Measurements from ENCODE around the gene DIAPH3. TPM values are rescaled to one million over a fixed set of nuclear protein-coding genes. Genes with fewer than 3 reads are reported as not detected.

DIAPH3 gene
- total RNA-seq, 5 donors from 2014 or later (not counting 1 experiment from before 2014, with no cell fraction given), result 0.14 to 0.45 (median 0.30) TPM

- CTCF ChIA-PET, result no interaction called here
- ATAC-seq (replicated peaks in 1 of 4) (no peak), DNase-seq (no peak)
- H3K36me3 ChIP-seq (ENCODE audit: control insufficient read depth in 2 of 2, extremely low read depth in 1 of 2, insufficient read depth in 1 of 2, low read length in 1 of 2), result no peaks in the 10 kb centered on the region
- POLR2A ChIA-PET, result no interaction called here
- no peak overlapping the region for H3K27ac Mint-ChIP-seq
- no peaks in the 10 kb centered on the region for H3K27me3 Mint-ChIP-seq
- no peaks in the 10 kb centered on the region for H3K4me1 Mint-ChIP-seq
- no peaks in the 10 kb centered on the region for H3K4me1 ChIP-seq (ENCODE audit: control insufficient read depth in 1 of 2, extremely low read depth in 1 of 2, insufficient read depth in 2 of 2, low read length in 2 of 2)
- H3K9me3 ChIP-seq, result no peaks in the 10 kb centered on the region
- no CpG with 5 or more reads among the region's 2 CpGs for WGBS (ENCODE audit: insufficient coverage)
- no peaks in the 10 kb centered on the region for H3K9me3 Mint-ChIP-seq
- H3K27ac ChIP-seq (ENCODE audit: low read length), result no peak overlapping the region
- H3K4me3 Mint-ChIP-seq, result no peak overlapping the region
- no peak overlapping the region for H3K4me3 ChIP-seq (ENCODE audit: control insufficient read depth in 1 of 2, extremely low read depth in 1 of 2, low read length in 1 of 2)
- no peaks in the 10 kb centered on the region for H3K27me3 ChIP-seq (replicated peaks in 1 of 2; ENCODE audit: control insufficient read depth in 2 of 2, extremely low read depth in 1 of 2, insufficient read depth in 2 of 2, low read length in 1 of 2)
- no peaks in the 10 kb centered on the region for H3K36me3 Mint-ChIP-seq
Measured at GRCh38 chr13:59700281-59700680, 463.4 kb downstream of the DIAPH3 start.

GRCh38 chr13:59696271-59696670 is 467.5 kb downstream of the DIAPH3 start:
- H3K36me3 ChIP-seq (ENCODE audit: control insufficient read depth in 2 of 2, extremely low read depth in 1 of 2, insufficient read depth in 1 of 2, low read length in 1 of 2), result no peaks in the 10 kb centered on the region
- no peak overlapping the region for H3K27ac Mint-ChIP-seq
- POLR2A ChIA-PET, result no interaction called here
- ATAC-seq (replicated peaks in 1 of 4) (no peak), DNase-seq (no peak)
- no peaks in the 10 kb centered on the region for H3K27me3 ChIP-seq (replicated peaks in 1 of 2; ENCODE audit: control insufficient read depth in 2 of 2, extremely low read depth in 1 of 2, insufficient read depth in 2 of 2, low read length in 1 of 2)
- no peaks in the 10 kb centered on the region for H3K4me1 Mint-ChIP-seq
- CTCF ChIA-PET, result interaction anchor here in 1 of 2 donors (0.6 kb wide), 1 partner anchor 16 kb away, joined by 4 read pairs; no protein-coding TSS in a partner anchor
- no peak overlapping the region for H3K27ac ChIP-seq (ENCODE audit: low read length)
- H3K4me1 ChIP-seq (ENCODE audit: control insufficient read depth in 1 of 2, extremely low read depth in 1 of 2, insufficient read depth in 2 of 2, low read length in 2 of 2), result no peaks in the 10 kb centered on the region
- H3K27me3 Mint-ChIP-seq, result no peaks in the 10 kb centered on the region
- H3K9me3 Mint-ChIP-seq, result no peaks in the 10 kb centered on the region
- no peaks in the 10 kb centered on the region for H3K36me3 Mint-ChIP-seq
- no CpG with 5 or more reads among the region's 1 CpG for WGBS (ENCODE audit: insufficient coverage)
- H3K4me3 ChIP-seq (ENCODE audit: control insufficient read depth in 1 of 2, extremely low read depth in 1 of 2, low read length in 1 of 2), result no peak overlapping the region
- no peak overlapping the region for H3K4me3 Mint-ChIP-seq
- H3K9me3 ChIP-seq, result no peaks in the 10 kb centered on the region

GRCh38 chr13:59691501-59692066 is 472.1 kb downstream of the DIAPH3 start:
- Mint-ChIP-seq H3K4me3 (no peak overlapping the region), H3K36me3 (no peaks in the 10 kb centered on the region), H3K27me3 (no peaks in the 10 kb centered on the region), H3K27ac (no peak overlapping the region), H3K4me1 (no peaks in the 10 kb centered on the region), H3K9me3 (no peaks in the 10 kb centered on the region)
- Histone ChIP-seq H3K9me3 (no peaks in the 10 kb centered on the region), H3K4me1 (ENCODE audit: control insufficient read depth in 1 of 2, extremely low read depth in 1 of 2, insufficient read depth in 2 of 2, low read length in 2 of 2) (no peaks in the 10 kb centered on the region), H3K4me3 (ENCODE audit: control insufficient read depth in 1 of 2, extremely low read depth in 1 of 2, low read length in 1 of 2) (no peak overlapping the region), H3K27me3 (replicated peaks in 1 of 2; ENCODE audit: control insufficient read depth in 2 of 2, extremely low read depth in 1 of 2, insufficient read depth in 2 of 2, low read length in 1 of 2) (no peaks in the 10 kb centered on the region), H3K27ac (ENCODE audit: low read length) (no peak overlapping the region), H3K36me3 (ENCODE audit: control insufficient read depth in 2 of 2, extremely low read depth in 1 of 2, insufficient read depth in 1 of 2, low read length in 1 of 2) (no peaks in the 10 kb centered on the region)
- WGBS (ENCODE audit: insufficient coverage), result no CpG with 5 or more reads among the region's 1 CpG
- DNase-seq (no peak), ATAC-seq (replicated peaks in 1 of 4) (no peak)
- CTCF ChIA-PET, result interaction anchor here (0.6 to 1.1 kb wide), 3 partner anchors 21 to 848 kb away, joined by 3 to 5 read pairs (median 3); no protein-coding TSS in a partner anchor
- POLR2A ChIA-PET, result interaction anchor here in 1 of 2 donors (0.7 kb wide), 1 partner anchor 38 kb away, joined by 7 read pairs; no protein-coding TSS in a partner anchor

GRCh38 chr13:59690857-59691500 is 472.7 kb downstream of the DIAPH3 start:
- no peak for DNase-seq
- Mint-ChIP-seq H3K27ac (no peak overlapping the region), H3K36me3 (no peaks in the 10 kb centered on the region), H3K4me1 (no peaks in the 10 kb centered on the region), H3K27me3 (no peaks in the 10 kb centered on the region), H3K4me3 (no peak overlapping the region), H3K9me3 (no peaks in the 10 kb centered on the region)
- CTCF ChIA-PET, result no interaction called here
- no peak overlapping the region for H3K4me3 ChIP-seq (ENCODE audit: control insufficient read depth in 1 of 2, extremely low read depth in 1 of 2, low read length in 1 of 2)
- H3K27ac ChIP-seq (ENCODE audit: low read length), result no peak overlapping the region
- H3K27me3 ChIP-seq (replicated peaks in 1 of 2; ENCODE audit: control insufficient read depth in 2 of 2, extremely low read depth in 1 of 2, insufficient read depth in 2 of 2, low read length in 1 of 2), result no peaks in the 10 kb centered on the region
- H3K9me3 ChIP-seq, result no peaks in the 10 kb centered on the region
- no peak for ATAC-seq (replicated peaks in 1 of 4)
- no peaks in the 10 kb centered on the region for H3K4me1 ChIP-seq (ENCODE audit: control insufficient read depth in 1 of 2, extremely low read depth in 1 of 2, insufficient read depth in 2 of 2, low read length in 2 of 2)
- no CpG with 5 or more reads among the region's 1 CpG for WGBS (ENCODE audit: insufficient coverage)
- POLR2A ChIA-PET, result no interaction called here
- no peaks in the 10 kb centered on the region for H3K36me3 ChIP-seq (ENCODE audit: control insufficient read depth in 2 of 2, extremely low read depth in 1 of 2, insufficient read depth in 1 of 2, low read length in 1 of 2)

- CTCF ChIA-PET, result no interaction called here
- H3K27ac ChIP-seq (ENCODE audit: low read length), result no peak overlapping the region
Measured at GRCh38 chr13:59689057-59689456, 474.7 kb downstream of the DIAPH3 start.

GRCh38 chr13:59686798-59687394 is 476.8 kb downstream of the DIAPH3 start:
- Histone ChIP-seq H3K9me3 (no peaks in the 10 kb centered on the region), H3K27me3 (replicated peaks in 1 of 2; ENCODE audit: control insufficient read depth in 2 of 2, extremely low read depth in 1 of 2, insufficient read depth in 2 of 2, low read length in 1 of 2) (no peaks in the 10 kb centered on the region), H3K4me1 (ENCODE audit: control insufficient read depth in 1 of 2, extremely low read depth in 1 of 2, insufficient read depth in 2 of 2, low read length in 2 of 2) (no peaks in the 10 kb centered on the region), H3K4me3 (ENCODE audit: control insufficient read depth in 1 of 2, extremely low read depth in 1 of 2, low read length in 1 of 2) (no peak overlapping the region), H3K36me3 (ENCODE audit: control insufficient read depth in 2 of 2, extremely low read depth in 1 of 2, insufficient read depth in 1 of 2, low read length in 1 of 2) (no peaks in the 10 kb centered on the region), H3K27ac (ENCODE audit: low read length) (no peak overlapping the region)
- Mint-ChIP-seq H3K27ac (no peak overlapping the region), H3K4me1 (no peaks in the 10 kb centered on the region), H3K4me3 (no peak overlapping the region), H3K27me3 (no peaks in the 10 kb centered on the region), H3K36me3 (no peaks in the 10 kb centered on the region), H3K9me3 (no peaks in the 10 kb centered on the region)
- ChIA-PET CTCF (no interaction called here), POLR2A (no interaction called here)
- WGBS (ENCODE audit: insufficient coverage), result no CpG with 5 or more reads among the region's 2 CpGs
- no peak for DNase-seq
- ATAC-seq (replicated peaks in 1 of 4), result no peak

More at GRCh38 chr13:59689057-59689456, 474.7 kb downstream of the DIAPH3 start:
- Mint-ChIP-seq H3K27ac (no peak overlapping the region), H3K4me1 (no peaks in the 10 kb centered on the region), H3K36me3 (no peaks in the 10 kb centered on the region), H3K9me3 (no peaks in the 10 kb centered on the region), H3K27me3 (no peaks in the 10 kb centered on the region), H3K4me3 (no peak overlapping the region)
- Histone ChIP-seq H3K9me3 (no peaks in the 10 kb centered on the region), H3K36me3 (ENCODE audit: control insufficient read depth in 2 of 2, extremely low read depth in 1 of 2, insufficient read depth in 1 of 2, low read length in 1 of 2) (no peaks in the 10 kb centered on the region), H3K4me3 (ENCODE audit: control insufficient read depth in 1 of 2, extremely low read depth in 1 of 2, low read length in 1 of 2) (no peak overlapping the region), H3K27me3 (replicated peaks in 1 of 2; ENCODE audit: control insufficient read depth in 2 of 2, extremely low read depth in 1 of 2, insufficient read depth in 2 of 2, low read length in 1 of 2) (no peaks in the 10 kb centered on the region), H3K4me1 (ENCODE audit: control insufficient read depth in 1 of 2, extremely low read depth in 1 of 2, insufficient read depth in 2 of 2, low read length in 2 of 2) (no peaks in the 10 kb centered on the region)
- no CpG with 5 or more reads among the region's 4 CpGs for WGBS (ENCODE audit: insufficient coverage)
- POLR2A ChIA-PET, result no interaction called here
- DNase-seq (no peak), ATAC-seq (replicated peaks in 1 of 4) (no peak)
